ENCODE measurements around the gene NR4A3. TPM values are rescaled to one million over a fixed set of nuclear protein-coding genes. Genes with fewer than 3 reads are reported as not detected.
A peak's percentile ranks its signal among the peaks of the same experiment; 100 is the strongest.

Gene NR4A3
- total RNA-seq, 3 donors from 2014 or later (not counting 1 experiment from before 2014, with no cell fraction given) = 31.1 to 43.4 (median 38.6) TPM

GRCh38 chr9:99878651-99879050 lies 57.0 kb downstream of the NR4A3 start:
- intact Hi-C loops (cut with micrococcal nuclease) = no loop called here
- no peaks in the 10 kb centered on the region for H3K27me3 Mint-ChIP-seq (ENCODE audit: low read depth in 2 of 2)
- no peaks in the 10 kb centered on the region for H3K4me1 Mint-ChIP-seq
- H3K36me3 Mint-ChIP-seq = no peaks in the 10 kb centered on the region
- no peaks in the 10 kb centered on the region for H3K4me1 ChIP-seq (ENCODE audit: control insufficient read depth, insufficient read depth, low read length)
- H3K27me3 ChIP-seq (ENCODE audit: control insufficient read depth, insufficient read depth, low read length) = peaks cover 2% of the 10 kb centered on the region
- no peak for DNase-seq
- H3K27ac ChIP-seq (ENCODE audit: low read length) = no peak overlapping the region
- H3K4me3 ChIP-seq (ENCODE audit: low read length) = no peak overlapping the region
- ATAC-seq = no peak
- H3K27ac Mint-ChIP-seq = no peak overlapping the region
- H3K9me3 ChIP-seq (ENCODE audit: control insufficient read depth, insufficient read depth, low read length) = no peaks in the 10 kb centered on the region
- no peaks in the 10 kb centered on the region for H3K36me3 ChIP-seq (ENCODE audit: control insufficient read depth, insufficient read depth, low read length)
- TF ChIP-seq CTCF (IDR thresholded peaks at IDR 0.05) = no peak
- no peaks in the 10 kb centered on the region for H3K9me3 Mint-ChIP-seq
- no peak overlapping the region for H3K4me3 Mint-ChIP-seq
- WGBS (ENCODE audit: insufficient coverage) = 92% methylated on average over 2 of the region's 2 CpGs

- no peak overlapping the region for H3K27ac ChIP-seq (ENCODE audit: low read length)
- DNase-seq (no peak), ATAC-seq (no peak)
- H3K4me3 ChIP-seq (ENCODE audit: low read length) = no peak overlapping the region
- TF ChIP-seq CTCF (IDR thresholded peaks at IDR 0.05) = no peak
- H3K36me3 ChIP-seq (ENCODE audit: control insufficient read depth, insufficient read depth, low read length) = no peaks in the 10 kb centered on the region
- Mint-ChIP-seq H3K27ac (no peak overlapping the region), H3K9me3 (no peaks in the 10 kb centered on the region), H3K27me3 (ENCODE audit: low read depth in 2 of 2) (peaks cover 0 to 6% of the 10 kb centered on the region in 2 donors), H3K4me3 (no peak overlapping the region), H3K36me3 (no peaks in the 10 kb centered on the region), H3K4me1 (peaks cover 0 to 6% of the 10 kb centered on the region in 2 donors)
- H3K9me3 ChIP-seq (ENCODE audit: control insufficient read depth, insufficient read depth, low read length) = no peaks in the 10 kb centered on the region
- intact Hi-C loops (cut with micrococcal nuclease) = no loop called here
- no peaks in the 10 kb centered on the region for H3K4me1 ChIP-seq (ENCODE audit: control insufficient read depth, insufficient read depth, low read length)
- H3K27me3 ChIP-seq (ENCODE audit: control insufficient read depth, insufficient read depth, low read length) = no peaks in the 10 kb centered on the region
These were observed 60.1 kb downstream of the NR4A3 start for GRCh38 chr9:99881769-99882168.

GRCh38 chr9:99885747-99886146 lies 64.1 kb downstream of the NR4A3 start:
- Histone ChIP-seq H3K27me3 (ENCODE audit: control insufficient read depth, insufficient read depth, low read length) (no peaks in the 10 kb centered on the region), H3K27ac (ENCODE audit: low read length) (no peak overlapping the region), H3K9me3 (ENCODE audit: control insufficient read depth, insufficient read depth, low read length) (no peaks in the 10 kb centered on the region), H3K4me3 (ENCODE audit: low read length) (no peak overlapping the region), H3K4me1 (ENCODE audit: control insufficient read depth, insufficient read depth, low read length) (no peaks in the 10 kb centered on the region), H3K36me3 (ENCODE audit: control insufficient read depth, insufficient read depth, low read length) (no peaks in the 10 kb centered on the region)
- H3K27ac Mint-ChIP-seq = no peak overlapping the region
- DNase-seq (no peak), ATAC-seq (no peak)
- H3K4me3 Mint-ChIP-seq = no peak overlapping the region
- no peak for TF ChIP-seq CTCF (IDR thresholded peaks at IDR 0.05)
- no peaks in the 10 kb centered on the region for H3K9me3 Mint-ChIP-seq
- H3K4me1 Mint-ChIP-seq = peaks cover 0 to 6% of the 10 kb centered on the region in 2 donors
- H3K36me3 Mint-ChIP-seq = no peaks in the 10 kb centered on the region
- peaks cover 0 to 6% of the 10 kb centered on the region in 2 donors for H3K27me3 Mint-ChIP-seq (ENCODE audit: low read depth in 2 of 2)
- WGBS (ENCODE audit: insufficient coverage) = 60% methylated on average over 1 of the region's 1 CpG
- intact Hi-C loops (cut with micrococcal nuclease) = no loop called here

- Histone ChIP-seq H3K4me3 (ENCODE audit: low read length) (no peak overlapping the region), H3K9me3 (ENCODE audit: control insufficient read depth, insufficient read depth, low read length) (no peaks in the 10 kb centered on the region), H3K4me1 (ENCODE audit: control insufficient read depth, insufficient read depth, low read length) (no peaks in the 10 kb centered on the region), H3K27ac (ENCODE audit: low read length) (no peak overlapping the region), H3K27me3 (ENCODE audit: control insufficient read depth, insufficient read depth, low read length) (no peaks in the 10 kb centered on the region), H3K36me3 (ENCODE audit: control insufficient read depth, insufficient read depth, low read length) (no peaks in the 10 kb centered on the region)
- Mint-ChIP-seq H3K27ac (no peak overlapping the region), H3K4me1 (peaks cover 0 to 6% of the 10 kb centered on the region in 2 donors), H3K4me3 (no peak overlapping the region), H3K36me3 (no peaks in the 10 kb centered on the region), H3K9me3 (no peaks in the 10 kb centered on the region), H3K27me3 (ENCODE audit: low read depth in 2 of 2) (peaks cover 7 to 15% of the 10 kb centered on the region in 2 donors)
- intact Hi-C loops (cut with micrococcal nuclease) = no loop called here
- ATAC-seq (no peak), DNase-seq (peak in 1 of 2 donors; percentile 18)
- 82% methylated on average over 1 of the region's 1 CpG for WGBS (ENCODE audit: insufficient coverage)
- no peak for TF ChIP-seq CTCF (IDR thresholded peaks at IDR 0.05)
These were observed 67.4 kb downstream of the NR4A3 start for GRCh38 chr9:99889120-99889519.

Measured in natural killer cell (primary cell).